Adipocyte (in vitro differentiated cells): Measurements from ENCODE around the gene ROS1.
"Not testable (repeated sequence)": the region's sequence is repeated elsewhere in the genome, so short reads cannot be mapped to it uniquely, and the experiment has no call there.

ENCODE experiments used
- DNase-seq: peaks from one replicate; pipeline ENCODE4 v3.0.0-alpha.2; 2015; ENCODE audit warnings: low read depth
- H3K27me3 ChIP-seq: replicated peaks from 2 replicates; pipeline ENCODE4 v1.7.0; 2013; ENCODE audit warnings: mild to moderate bottlenecking, low read length, moderate library complexity; ENCODE audit not compliant: control insufficient read depth, insufficient read depth
- H3K36me3 ChIP-seq: 2 replicates; pipeline ENCODE4 v1.7.0; 2013; ENCODE audit warnings: low read length, mild to moderate bottlenecking, moderate library complexity; ENCODE audit not compliant: control insufficient read depth, insufficient read depth, severe bottlenecking
- H3K4me1 ChIP-seq: 2 replicates; pipeline ENCODE4 v1.7.0; 2013; ENCODE audit warnings: mild to moderate bottlenecking, low read length, moderate library complexity; ENCODE audit not compliant: control insufficient read depth, insufficient read depth
- H3K4me3 ChIP-seq: 2 replicates; pipeline ENCODE4 v1.7.0; 2013; ENCODE audit warnings: mild to moderate bottlenecking, low read length, moderate library complexity
- H3K9ac ChIP-seq: 2 replicates; pipeline ENCODE4 v1.7.0; 2013; ENCODE audit warnings: mild to moderate bottlenecking, low read length, moderate library complexity
- H3K9me3 ChIP-seq: 2 replicates; pipeline ENCODE4 v1.7.0; 2013; ENCODE audit warnings: mild to moderate bottlenecking, low read length, moderate library complexity; ENCODE audit not compliant: control insufficient read depth

The ROS1 gene

GRCh38 chr6:117375446-117375845 is 50.3 kb downstream of the ROS1 start:
- Histone ChIP-seq H3K27me3 (no peaks in the 10 kb centered on the region), H3K9ac (no peak overlapping the region), H3K9me3 (peaks cover 22% of the 10 kb centered on the region), H3K4me1 (no peaks in the 10 kb centered on the region), H3K36me3 (no peaks in the 10 kb centered on the region), H3K4me3 (no peak overlapping the region)
- DNase-seq, result no peak

- no peak for DNase-seq
- H3K4me1 ChIP-seq, result no peaks in the 10 kb centered on the region
- no peak overlapping the region for H3K4me3 ChIP-seq
- H3K9ac ChIP-seq, result no peak overlapping the region
- no peaks in the 10 kb centered on the region for H3K36me3 ChIP-seq
- H3K9me3 ChIP-seq, result peaks cover 22% of the 10 kb centered on the region
- no peaks in the 10 kb centered on the region for H3K27me3 ChIP-seq
Measured at GRCh38 chr6:117373211-117373813, 52.4 kb downstream of the ROS1 start.

GRCh38 chr6:117372289-117372688 is 53.5 kb downstream of the ROS1 start:
- H3K27me3 ChIP-seq, H3K4me3 ChIP-seq, DNase-seq, H3K36me3 ChIP-seq, H3K9ac ChIP-seq, H3K4me1 ChIP-seq: not testable (repeated sequence)
- H3K9me3 ChIP-seq, result peaks cover 17% of the 10 kb centered on the region

GRCh38 chr6:117371492-117371891 is 54.2 kb downstream of the ROS1 start:
- Histone ChIP-seq H3K27me3 (no peaks in the 10 kb centered on the region), H3K9ac (no peak overlapping the region), H3K9me3 (peaks cover 17% of the 10 kb centered on the region), H3K36me3 (no peaks in the 10 kb centered on the region), H3K4me3 (no peak overlapping the region), H3K4me1 (no peaks in the 10 kb centered on the region)
- no peak for DNase-seq

GRCh38 chr6:117359581-117359980 is 66.2 kb downstream of the ROS1 start:
- H3K4me3 ChIP-seq, result no peak overlapping the region
- H3K36me3 ChIP-seq, result no peaks in the 10 kb centered on the region
- H3K27me3 ChIP-seq, result no peaks in the 10 kb centered on the region
- H3K9me3 ChIP-seq, result no peaks in the 10 kb centered on the region
- no peak overlapping the region for H3K9ac ChIP-seq
- peaks cover under 1% of the 10 kb centered on the region for H3K4me1 ChIP-seq
- no peak for DNase-seq

GRCh38 chr6:117354671-117355070 is 71.1 kb downstream of the ROS1 start:
- H3K9me3 ChIP-seq, result no peaks in the 10 kb centered on the region
- H3K4me1 ChIP-seq, result peaks cover 16% of the 10 kb centered on the region
- no peaks in the 10 kb centered on the region for H3K36me3 ChIP-seq
- H3K9ac ChIP-seq, result no peak overlapping the region
- no peaks in the 10 kb centered on the region for H3K27me3 ChIP-seq
- no peak overlapping the region for H3K4me3 ChIP-seq
- no peak for DNase-seq

GRCh38 chr6:117352466-117353081 is 73.2 kb downstream of the ROS1 start:
- Histone ChIP-seq H3K36me3 (no peaks in the 10 kb centered on the region), H3K27me3 (no peaks in the 10 kb centered on the region), H3K9me3 (no peaks in the 10 kb centered on the region), H3K9ac (no peak overlapping the region), H3K4me1 (peaks cover 16% of the 10 kb centered on the region), H3K4me3 (no peak overlapping the region)
- DNase-seq, result peak; percentile 55

GRCh38 chr6:117351521-117351920 is 74.2 kb downstream of the ROS1 start:
- H3K9ac ChIP-seq, result peak overlapping the region; percentile 12
- no peak overlapping the region for H3K4me3 ChIP-seq
- no peaks in the 10 kb centered on the region for H3K36me3 ChIP-seq
- H3K27me3 ChIP-seq, result no peaks in the 10 kb centered on the region
- H3K4me1 ChIP-seq, result peaks cover 16% of the 10 kb centered on the region
- DNase-seq, result no peak
- H3K9me3 ChIP-seq, result no peaks in the 10 kb centered on the region

- Histone ChIP-seq H3K9ac (peak overlapping the region; percentile 69), H3K9me3 (no peaks in the 10 kb centered on the region), H3K36me3 (no peaks in the 10 kb centered on the region), H3K27me3 (no peaks in the 10 kb centered on the region), H3K4me3 (peak overlapping the region; percentile 59), H3K4me1 (no peaks in the 10 kb centered on the region)
- peak; percentile 80 for DNase-seq
Measured at GRCh38 chr6:117346142-117346930, 79.4 kb downstream of the ROS1 start.

- Histone ChIP-seq H3K9ac (no peak overlapping the region), H3K36me3 (no peaks in the 10 kb centered on the region), H3K4me3 (no peak overlapping the region), H3K27me3 (no peaks in the 10 kb centered on the region), H3K9me3 (no peaks in the 10 kb centered on the region), H3K4me1 (no peaks in the 10 kb centered on the region)
- no peak for DNase-seq
Measured at GRCh38 chr6:117345292-117345610, 80.5 kb downstream of the ROS1 start.

GRCh38 chr6:117344444-117345291 is 81.1 kb downstream of the ROS1 start:
- no peak overlapping the region for H3K4me3 ChIP-seq
- no peaks in the 10 kb centered on the region for H3K4me1 ChIP-seq
- H3K9ac ChIP-seq, result no peak overlapping the region
- no peaks in the 10 kb centered on the region for H3K9me3 ChIP-seq
- no peak for DNase-seq
- no peaks in the 10 kb centered on the region for H3K27me3 ChIP-seq
- H3K36me3 ChIP-seq, result no peaks in the 10 kb centered on the region
